Measurements from ENCODE around the gene GSK3A.

DNA sequence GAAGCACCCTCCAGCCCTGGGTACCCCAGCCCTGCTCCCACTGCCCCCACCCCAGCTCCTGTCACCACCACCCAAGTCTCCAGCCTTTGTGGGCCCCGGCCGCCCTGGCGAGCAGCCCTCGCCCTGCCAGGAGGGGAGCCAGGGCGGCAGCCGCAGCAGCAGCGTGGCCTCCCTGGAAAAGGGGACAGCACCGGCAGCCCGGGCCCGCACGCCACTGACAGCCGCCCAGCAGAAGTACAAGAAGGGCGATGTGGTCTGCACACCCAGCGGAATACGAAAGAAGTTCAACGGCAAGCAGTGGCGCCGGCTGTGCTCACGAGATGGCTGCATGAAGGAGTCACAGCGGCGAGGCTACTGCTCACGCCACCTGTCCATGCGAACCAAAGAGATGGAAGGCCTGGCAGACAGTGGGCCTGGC lies 30.6 kb upstream of the GSK3A start:
- TF ChIP-seq, protein P1, sequence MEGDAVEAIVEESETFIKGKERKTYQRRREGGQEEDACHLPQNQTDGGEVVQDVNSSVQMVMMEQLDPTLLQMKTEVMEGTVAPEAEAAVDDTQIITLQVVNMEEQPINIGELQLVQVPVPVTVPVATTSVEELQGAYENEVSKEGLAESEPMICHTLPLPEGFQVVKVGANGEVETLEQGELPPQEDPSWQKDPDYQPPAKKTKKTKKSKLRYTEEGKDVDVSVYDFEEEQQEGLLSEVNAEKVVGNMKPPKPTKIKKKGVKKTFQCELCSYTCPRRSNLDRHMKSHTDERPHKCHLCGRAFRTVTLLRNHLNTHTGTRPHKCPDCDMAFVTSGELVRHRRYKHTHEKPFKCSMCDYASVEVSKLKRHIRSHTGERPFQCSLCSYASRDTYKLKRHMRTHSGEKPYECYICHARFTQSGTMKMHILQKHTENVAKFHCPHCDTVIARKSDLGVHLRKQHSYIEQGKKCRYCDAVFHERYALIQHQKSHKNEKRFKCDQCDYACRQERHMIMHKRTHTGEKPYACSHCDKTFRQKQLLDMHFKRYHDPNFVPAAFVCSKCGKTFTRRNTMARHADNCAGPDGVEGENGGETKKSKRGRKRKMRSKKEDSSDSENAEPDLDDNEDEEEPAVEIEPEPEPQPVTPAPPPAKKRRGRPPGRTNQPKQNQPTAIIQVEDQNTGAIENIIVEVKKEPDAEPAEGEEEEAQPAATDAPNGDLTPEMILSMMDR (conservative IDR thresholded peaks at IDR 0.05; ENCODE audit: low read depth, low read length), result no peak
- no peak for TF ChIP-seq EZH2 (IDR thresholded peaks at IDR 0.05; ENCODE audit: low read length, unreplicated experiment)
